Choroid plexus epithelial cell (primary cell): ENCODE data around the gene MGME1.
"Not testable (repeated sequence)": the region's sequence is repeated elsewhere in the genome, so short reads cannot be mapped to it uniquely, and the experiment has no call there.

Source experiments
- DNase-seq: peaks from one replicate; pipeline ENCODE4 v3.0.0-alpha.2; 2010; ENCODE audit warnings: low read depth
- H3K4me3 ChIP-seq: 2 replicates; pipeline ENCODE4 v1.5.1; 2011; ENCODE audit warnings: low read depth, mild to moderate bottlenecking, control low read depth, low read length, moderate library complexity
- CTCF ChIP-seq: conservative IDR thresholded peaks from 2 replicates; pipeline ENCODE4 v1.5.1; 2011; ENCODE audit warnings: low read depth, mild to moderate bottlenecking, control low read depth, inconsistent platforms, low read length, moderate library complexity

Gene MGME1

GRCh38 chr20:17955302-17955701 is 13.5 kb upstream of the MGME1 start:
- TF ChIP-seq CTCF: no peak
- H3K4me3 ChIP-seq: no peak overlapping the region
- DNase-seq: peak; percentile 52

- DNase-seq: no peak
- TF ChIP-seq CTCF: no peak
- no peak overlapping the region for H3K4me3 ChIP-seq
These were observed 12.6 kb upstream of the MGME1 start for GRCh38 chr20:17956099-17956685.

GRCh38 chr20:17957505-17958363 is 11.1 kb upstream of the MGME1 start:
- H3K4me3 ChIP-seq: no peak overlapping the region
- no peak for TF ChIP-seq CTCF
- peak; percentile 49 for DNase-seq

GRCh38 chr20:17958373-17959256 is 10.2 kb upstream of the MGME1 start:
- TF ChIP-seq CTCF: peak; percentile 32
- H3K4me3 ChIP-seq: no peak overlapping the region
- DNase-seq: peak; percentile 56

GRCh38 chr20:17959257-17959627 is 9.6 kb upstream of the MGME1 start:
- TF ChIP-seq CTCF: no peak
- no peak overlapping the region for H3K4me3 ChIP-seq
- no peak for DNase-seq

GRCh38 chr20:17960400-17960885 is 8.4 kb upstream of the MGME1 start:
- not testable (repeated sequence) for DNase-seq, H3K4me3 ChIP-seq
